ENCODE data around the gene SPRYD3.
A peak's percentile ranks its signal among the peaks of the same experiment; 100 is the strongest.

SPRYD3 gene

GRCh38 chr12:53091756-53092155, 12.6 kb upstream of the SPRYD3 start:
- H3K36me3 ChIP-seq (ENCODE audit: insufficient read depth, low read length) = no peaks in the 10 kb centered on the region
- H3K4me2 ChIP-seq (ENCODE audit: low read length) = no peak overlapping the region
- H3K9me3 ChIP-seq (replicated peaks; ENCODE audit: low read length) = no peaks in the 10 kb centered on the region
- H3K4me1 ChIP-seq (ENCODE audit: control insufficient read depth, insufficient read depth, low read length) = peaks cover 11% of the 10 kb centered on the region
- no peak overlapping the region for H3K9ac ChIP-seq (ENCODE audit: low read depth, low read length)
- H3K27me3 ChIP-seq (ENCODE audit: control insufficient read depth, insufficient read depth, low read length) = no peaks in the 10 kb centered on the region
- no peak overlapping the region for H3K4me3 ChIP-seq (ENCODE audit: low read length)

- Histone ChIP-seq H3K4me2 (ENCODE audit: low read length) (no peak overlapping the region), H3K36me3 (ENCODE audit: insufficient read depth, low read length) (no peaks in the 10 kb centered on the region), H3K9ac (ENCODE audit: low read depth, low read length) (no peak overlapping the region), H3K27me3 (ENCODE audit: control insufficient read depth, insufficient read depth, low read length) (no peaks in the 10 kb centered on the region), H3K4me3 (ENCODE audit: low read length) (no peak overlapping the region), H3K9me3 (replicated peaks; ENCODE audit: low read length) (no peaks in the 10 kb centered on the region), H3K4me1 (ENCODE audit: control insufficient read depth, insufficient read depth, low read length) (no peaks in the 10 kb centered on the region)
These were observed 11.4 kb upstream of the SPRYD3 start for GRCh38 chr12:53090554-53090953.

DNA sequence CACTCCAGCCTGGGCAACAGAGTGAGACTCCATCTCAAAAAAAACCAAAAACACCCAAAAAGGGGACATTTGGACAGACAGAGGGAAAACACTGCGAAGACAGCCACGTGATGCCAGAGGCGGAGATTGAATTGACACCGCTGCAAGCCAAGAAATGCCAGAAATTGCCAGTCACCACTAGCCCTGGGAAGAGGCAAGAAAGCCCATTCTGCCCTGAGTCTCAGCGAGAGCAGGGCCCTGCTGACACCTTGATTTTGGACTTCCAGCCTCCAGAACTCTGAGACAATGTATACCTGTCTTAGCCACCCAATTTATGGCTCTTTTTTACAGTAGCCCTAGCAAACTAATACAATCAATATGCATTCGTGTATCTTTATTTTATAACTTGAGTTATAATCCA, 10.9 kb upstream of the SPRYD3 start:
- H3K9ac ChIP-seq (ENCODE audit: low read depth, low read length) = no peak overlapping the region
- no peaks in the 10 kb centered on the region for H3K9me3 ChIP-seq (replicated peaks; ENCODE audit: low read length)
- H3K4me3 ChIP-seq (ENCODE audit: low read length) = no peak overlapping the region
- H3K4me2 ChIP-seq (ENCODE audit: low read length) = no peak overlapping the region
- no peaks in the 10 kb centered on the region for H3K4me1 ChIP-seq (ENCODE audit: control insufficient read depth, insufficient read depth, low read length)
- no peaks in the 10 kb centered on the region for H3K27me3 ChIP-seq (ENCODE audit: control insufficient read depth, insufficient read depth, low read length)
- H3K36me3 ChIP-seq (ENCODE audit: insufficient read depth, low read length) = no peaks in the 10 kb centered on the region

DNA sequence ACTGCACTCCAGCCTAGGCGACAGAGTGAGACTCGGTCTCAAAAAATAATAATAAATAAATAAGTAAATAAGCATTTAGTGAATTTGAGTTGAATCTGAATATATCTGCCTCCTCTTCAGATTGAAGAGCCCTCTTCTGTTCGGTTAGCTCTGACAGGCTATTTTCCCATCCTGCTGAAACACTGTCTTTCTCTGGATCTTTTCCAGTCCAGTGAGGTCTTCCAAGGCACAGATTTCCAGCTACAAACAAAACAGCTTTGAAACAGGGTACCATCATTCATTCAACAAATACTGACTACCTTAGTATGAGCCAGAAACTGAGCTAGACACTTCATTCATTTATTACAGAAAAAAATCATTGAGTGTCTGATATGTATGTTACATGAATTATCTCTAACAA, 7.2 kb upstream of the SPRYD3 start:
- no peak overlapping the region for H3K4me3 ChIP-seq (ENCODE audit: low read length)
- peaks cover 2% of the 10 kb centered on the region for H3K4me1 ChIP-seq (ENCODE audit: control insufficient read depth, insufficient read depth, low read length)
- no peaks in the 10 kb centered on the region for H3K9me3 ChIP-seq (replicated peaks; ENCODE audit: low read length)
- H3K27me3 ChIP-seq (ENCODE audit: control insufficient read depth, insufficient read depth, low read length) = no peaks in the 10 kb centered on the region
- no peak overlapping the region for H3K9ac ChIP-seq (ENCODE audit: low read depth, low read length)
- no peaks in the 10 kb centered on the region for H3K36me3 ChIP-seq (ENCODE audit: insufficient read depth, low read length)
- H3K4me2 ChIP-seq (ENCODE audit: low read length) = no peak overlapping the region

DNA sequence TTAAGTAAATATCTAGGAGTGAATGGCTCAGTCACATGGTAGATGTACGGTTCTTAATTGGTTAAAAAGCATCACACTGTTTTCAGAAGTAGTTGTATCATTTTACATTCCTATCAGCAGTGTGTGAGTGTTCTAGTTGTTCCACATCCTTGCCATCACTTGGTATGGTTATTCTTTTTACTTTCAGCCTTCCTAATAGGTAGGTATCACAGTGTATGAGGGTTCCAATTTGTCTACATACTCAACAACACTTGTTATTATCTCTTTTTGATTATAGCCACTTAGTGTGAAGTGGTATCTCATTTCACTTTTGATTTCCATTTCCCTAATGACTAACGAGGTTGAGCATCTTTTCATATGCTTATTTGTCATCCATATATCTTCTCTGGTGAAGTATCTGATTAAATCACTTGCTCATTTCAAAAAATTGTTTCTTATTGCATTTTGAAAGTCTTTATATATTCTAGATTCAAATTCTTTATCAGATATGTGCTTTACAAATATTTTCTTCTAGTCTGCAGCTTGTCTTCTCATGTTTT, 3.5 kb upstream of the SPRYD3 start:
- Histone ChIP-seq H3K9ac (ENCODE audit: low read depth, low read length) (no peak overlapping the region), H3K4me3 (ENCODE audit: low read length) (no peak overlapping the region), H3K9me3 (replicated peaks; ENCODE audit: low read length) (no peaks in the 10 kb centered on the region), H3K4me1 (ENCODE audit: control insufficient read depth, insufficient read depth, low read length) (peaks cover 29% of the 10 kb centered on the region), H3K4me2 (ENCODE audit: low read length) (no peak overlapping the region), H3K27me3 (ENCODE audit: control insufficient read depth, insufficient read depth, low read length) (no peaks in the 10 kb centered on the region), H3K36me3 (ENCODE audit: insufficient read depth, low read length) (no peaks in the 10 kb centered on the region)

- Histone ChIP-seq H3K36me3 (ENCODE audit: insufficient read depth, low read length) (peaks cover 28% of the 10 kb centered on the region), H3K4me1 (ENCODE audit: control insufficient read depth, insufficient read depth, low read length) (peaks cover 30% of the 10 kb centered on the region), H3K27me3 (ENCODE audit: control insufficient read depth, insufficient read depth, low read length) (no peaks in the 10 kb centered on the region), H3K9me3 (replicated peaks; ENCODE audit: low read length) (no peaks in the 10 kb centered on the region), H3K4me2 (ENCODE audit: low read length) (peak overlapping the region; percentile 98), H3K9ac (ENCODE audit: low read depth, low read length) (peak overlapping the region; percentile 85), H3K4me3 (ENCODE audit: low read length) (peak overlapping the region; percentile 88)
These were observed 565 bp downstream of the SPRYD3 start for GRCh38 chr12:53078425-53079225.

- Histone ChIP-seq H3K27me3 (ENCODE audit: control insufficient read depth, insufficient read depth, low read length) (no peaks in the 10 kb centered on the region), H3K36me3 (ENCODE audit: insufficient read depth, low read length) (peaks cover 34% of the 10 kb centered on the region), H3K4me1 (ENCODE audit: control insufficient read depth, insufficient read depth, low read length) (peaks cover 37% of the 10 kb centered on the region), H3K4me3 (ENCODE audit: low read length) (no peak overlapping the region), H3K9ac (ENCODE audit: low read depth, low read length) (no peak overlapping the region), H3K9me3 (replicated peaks; ENCODE audit: low read length) (no peaks in the 10 kb centered on the region), H3K4me2 (ENCODE audit: low read length) (peak overlapping the region; percentile 98)
These were observed 2.2 kb downstream of the SPRYD3 start for GRCh38 chr12:53077030-53077429.

DNA sequence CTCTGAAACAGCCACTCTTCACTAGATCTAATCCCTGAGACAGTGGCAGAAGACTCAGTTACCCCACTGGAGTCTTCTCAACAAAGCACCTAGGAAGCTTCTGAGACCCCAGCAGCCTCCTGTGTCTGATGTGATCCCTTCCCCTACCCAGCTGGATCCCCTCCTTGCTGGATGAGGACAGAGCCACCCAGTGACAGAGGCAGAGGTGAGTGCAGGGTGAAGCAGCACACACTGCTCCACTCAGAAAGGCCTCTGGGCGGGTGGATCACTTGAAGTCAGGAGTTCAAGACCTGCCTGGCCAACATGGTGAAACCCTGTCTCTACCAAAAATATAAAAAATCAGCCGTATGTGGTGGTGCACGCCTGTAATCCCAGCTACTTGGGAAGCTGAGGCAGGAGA, 2.7 kb downstream of the SPRYD3 start:
- Histone ChIP-seq H3K9ac (ENCODE audit: low read depth, low read length) (no peak overlapping the region), H3K36me3 (ENCODE audit: insufficient read depth, low read length) (peaks cover 37% of the 10 kb centered on the region)

GRCh38 chr12:53074999-53075370, 4.2 kb downstream of the SPRYD3 start:
- peaks cover 42% of the 10 kb centered on the region for H3K36me3 ChIP-seq (ENCODE audit: insufficient read depth, low read length)
- no peaks in the 10 kb centered on the region for H3K27me3 ChIP-seq (ENCODE audit: control insufficient read depth, insufficient read depth, low read length)
- H3K9me3 ChIP-seq (replicated peaks; ENCODE audit: low read length) = no peaks in the 10 kb centered on the region
- H3K4me1 ChIP-seq (ENCODE audit: control insufficient read depth, insufficient read depth, low read length) = peaks cover 37% of the 10 kb centered on the region
- no peak overlapping the region for H3K9ac ChIP-seq (ENCODE audit: low read depth, low read length)
- no peak overlapping the region for H3K4me3 ChIP-seq (ENCODE audit: low read length)
- H3K4me2 ChIP-seq (ENCODE audit: low read length) = no peak overlapping the region

More for the DNA sequence above, 2.7 kb downstream of the SPRYD3 start:
- Histone ChIP-seq H3K4me3 (ENCODE audit: low read length) (no peak overlapping the region), H3K4me1 (ENCODE audit: control insufficient read depth, insufficient read depth, low read length) (peaks cover 42% of the 10 kb centered on the region), H3K4me2 (ENCODE audit: low read length) (no peak overlapping the region), H3K9me3 (replicated peaks; ENCODE audit: low read length) (no peaks in the 10 kb centered on the region), H3K27me3 (ENCODE audit: control insufficient read depth, insufficient read depth, low read length) (no peaks in the 10 kb centered on the region)

DNA sequence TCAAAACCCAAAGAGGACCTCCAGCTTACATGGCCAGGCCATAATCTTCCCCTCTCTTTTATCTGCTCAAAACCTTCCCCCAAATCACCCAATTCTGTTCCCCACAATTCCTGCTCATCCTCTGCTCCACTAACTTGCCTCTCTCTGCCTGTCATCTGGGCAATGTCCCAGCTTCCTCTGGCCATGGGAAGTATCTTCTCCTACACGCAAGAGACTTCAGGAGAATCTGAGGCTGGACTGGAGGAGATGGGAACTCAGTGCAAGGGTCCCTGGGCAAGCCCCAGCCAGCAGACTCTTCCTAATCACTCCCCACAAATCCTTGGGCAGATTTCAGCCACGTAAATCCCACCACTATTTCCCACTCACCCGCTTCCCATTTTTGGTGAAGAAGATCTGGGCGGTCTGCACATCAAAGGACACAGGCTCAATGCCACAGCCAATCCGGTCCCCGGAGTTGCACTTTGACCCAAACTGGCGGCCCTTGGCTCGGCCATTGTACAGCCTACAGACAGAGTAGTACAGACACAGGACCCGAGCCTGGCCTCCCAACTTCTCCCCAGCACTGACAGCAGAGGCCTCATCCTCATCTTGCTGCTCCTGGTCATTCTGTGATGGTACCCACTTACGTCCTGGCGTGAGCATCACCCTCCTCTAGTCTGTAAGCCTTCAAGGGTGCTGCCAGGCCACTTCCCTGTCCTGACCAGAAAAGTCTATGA, 4.7 kb downstream of the SPRYD3 start:
- H3K27me3 ChIP-seq (ENCODE audit: control insufficient read depth, insufficient read depth, low read length) = no peaks in the 10 kb centered on the region
- H3K4me3 ChIP-seq (ENCODE audit: low read length) = no peak overlapping the region
- peaks cover 34% of the 10 kb centered on the region for H3K4me1 ChIP-seq (ENCODE audit: control insufficient read depth, insufficient read depth, low read length)
- H3K4me2 ChIP-seq (ENCODE audit: low read length) = no peak overlapping the region
- no peaks in the 10 kb centered on the region for H3K9me3 ChIP-seq (replicated peaks; ENCODE audit: low read length)
- peaks cover 42% of the 10 kb centered on the region for H3K36me3 ChIP-seq (ENCODE audit: insufficient read depth, low read length)
- no peak overlapping the region for H3K9ac ChIP-seq (ENCODE audit: low read depth, low read length)

- Histone ChIP-seq H3K9ac (ENCODE audit: low read depth, low read length) (no peak overlapping the region), H3K4me1 (ENCODE audit: control insufficient read depth, insufficient read depth, low read length) (peaks cover 34% of the 10 kb centered on the region), H3K4me3 (ENCODE audit: low read length) (no peak overlapping the region), H3K4me2 (ENCODE audit: low read length) (no peak overlapping the region), H3K27me3 (ENCODE audit: control insufficient read depth, insufficient read depth, low read length) (no peaks in the 10 kb centered on the region), H3K36me3 (ENCODE audit: insufficient read depth, low read length) (peaks cover 42% of the 10 kb centered on the region), H3K9me3 (replicated peaks; ENCODE audit: low read length) (no peaks in the 10 kb centered on the region)
These were observed 5.3 kb downstream of the SPRYD3 start for GRCh38 chr12:53073881-53074280.
